CD4-positive, alpha-beta T cell treated with Interleukin-15 for 1 hour (primary cell): ENCODE measurements around the gene KLHDC4.
"Not testable (repeated sequence)": the region's sequence is repeated elsewhere in the genome, so short reads cannot be mapped to it uniquely, and the experiment has no call there.

Source experiments
- DNase-seq: peaks from one replicate; pipeline ENCODE4 v3.0.0-alpha.2; 2020

The KLHDC4 gene

DNA sequence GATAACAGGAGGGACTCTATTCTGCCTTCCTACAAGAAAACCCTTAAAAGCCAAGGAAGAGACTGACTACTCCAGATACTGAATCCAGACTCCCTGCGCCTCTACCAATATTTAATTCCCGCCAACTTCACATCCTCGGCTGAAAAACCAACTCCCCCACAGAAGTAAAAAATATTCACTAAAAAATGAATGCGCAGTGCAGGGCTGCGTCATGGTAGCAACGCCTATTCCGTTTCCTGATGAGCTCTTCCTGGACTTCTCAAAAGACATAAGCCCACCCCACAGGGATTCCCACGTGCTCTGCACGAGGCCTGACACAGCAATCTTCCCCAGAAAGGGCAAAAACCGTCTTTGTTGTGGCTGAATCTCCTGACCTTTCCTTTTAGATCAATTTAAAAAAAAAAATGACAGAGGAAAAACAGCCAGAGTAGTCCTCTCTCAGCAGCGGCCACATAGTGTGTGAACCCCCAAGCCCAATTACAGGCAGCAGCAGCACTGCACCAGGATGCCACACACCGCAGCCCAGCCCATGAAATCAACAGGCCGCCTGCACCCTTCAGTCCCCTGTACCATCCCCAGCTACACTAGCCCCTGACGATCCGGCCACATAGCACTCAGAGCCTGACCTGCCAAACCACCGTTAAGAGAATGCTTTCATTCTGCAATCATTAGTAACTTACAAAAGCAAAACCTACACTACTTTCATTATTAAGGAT is 23.9 kb downstream of the KLHDC4 start:
- no peak for DNase-seq

DNA sequence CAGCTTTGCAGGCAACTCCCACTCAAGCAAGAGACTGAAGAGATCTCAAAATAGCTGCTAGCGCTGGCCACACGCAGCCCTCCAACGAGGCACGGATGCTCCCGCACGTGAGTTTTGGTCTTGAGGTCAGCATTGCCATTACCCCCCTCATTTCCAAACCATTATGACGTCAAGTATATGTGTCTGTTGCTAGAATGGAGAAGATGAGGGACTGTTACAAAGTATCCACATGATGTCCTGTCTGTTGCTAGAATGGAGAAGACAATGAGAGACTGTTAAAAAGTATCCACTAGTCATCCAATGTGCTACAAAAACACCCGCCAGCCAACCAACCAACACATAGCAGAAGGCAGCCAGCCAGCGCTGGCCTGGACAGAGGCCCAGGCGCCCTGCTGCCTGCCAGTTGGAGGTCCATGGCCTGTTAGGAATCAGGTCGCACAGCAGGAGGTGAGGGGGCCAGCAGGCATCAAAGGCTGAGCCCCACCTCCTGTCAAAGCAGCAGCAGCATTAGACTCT is 24.8 kb downstream of the KLHDC4 start:
- no peak for DNase-seq

DNA sequence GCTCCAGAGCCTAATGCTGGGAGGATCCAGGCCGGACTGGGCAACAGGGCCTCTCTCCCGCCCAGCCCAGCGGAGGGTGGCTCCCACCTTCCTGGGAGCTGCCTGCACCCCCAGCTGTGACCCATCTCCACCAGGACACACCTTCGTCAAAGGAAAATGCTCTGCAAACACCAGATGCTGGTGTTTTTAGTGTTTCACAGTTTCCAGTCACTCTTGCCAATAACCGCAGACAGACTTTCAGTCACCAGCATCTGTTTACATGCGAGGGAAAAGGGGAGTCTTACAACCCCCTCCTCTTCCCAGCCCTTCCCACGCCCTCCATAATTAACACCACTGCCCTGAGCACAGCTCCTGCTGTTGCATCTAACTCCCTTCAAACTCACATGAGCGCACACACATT is 25.3 kb downstream of the KLHDC4 start:
- no peak for DNase-seq

DNA sequence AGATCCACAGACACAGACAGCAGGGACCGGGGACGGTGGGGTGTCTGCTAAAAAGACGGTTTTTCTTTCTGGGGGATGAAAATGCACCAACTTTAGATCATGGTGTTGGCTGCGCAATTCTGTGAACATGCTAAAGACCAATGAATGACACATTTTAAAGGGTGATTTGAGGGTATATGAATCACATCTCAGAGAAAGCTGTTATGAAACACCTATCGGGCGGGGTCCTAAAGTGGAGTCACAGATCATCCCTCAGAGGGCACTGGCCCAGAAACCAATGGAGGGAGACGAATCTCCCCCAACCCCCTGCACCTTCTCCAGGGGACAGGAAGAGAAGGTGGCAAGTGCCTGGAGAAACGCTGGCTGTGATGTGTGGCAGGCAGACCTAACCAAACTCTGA is 26.0 kb downstream of the KLHDC4 start:
- no peak for DNase-seq

DNA sequence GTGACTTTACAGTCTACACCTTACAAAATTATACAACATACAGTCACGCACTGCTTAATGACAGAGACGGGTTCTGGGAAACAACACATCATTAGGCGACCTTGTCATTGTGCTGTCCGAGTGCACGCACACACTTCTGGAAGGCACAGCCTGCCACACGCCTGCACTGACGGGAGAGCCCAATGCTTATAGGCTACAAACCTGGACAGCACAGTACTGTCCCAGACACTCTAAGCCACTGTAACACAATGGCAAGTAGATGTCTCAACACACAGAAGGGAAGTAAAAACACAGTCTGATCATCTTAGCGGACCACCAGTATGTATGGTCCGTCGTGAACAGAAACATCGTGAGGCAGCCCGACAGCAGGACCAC is 29.8 kb downstream of the KLHDC4 start:
- no peak for DNase-seq

DNA sequence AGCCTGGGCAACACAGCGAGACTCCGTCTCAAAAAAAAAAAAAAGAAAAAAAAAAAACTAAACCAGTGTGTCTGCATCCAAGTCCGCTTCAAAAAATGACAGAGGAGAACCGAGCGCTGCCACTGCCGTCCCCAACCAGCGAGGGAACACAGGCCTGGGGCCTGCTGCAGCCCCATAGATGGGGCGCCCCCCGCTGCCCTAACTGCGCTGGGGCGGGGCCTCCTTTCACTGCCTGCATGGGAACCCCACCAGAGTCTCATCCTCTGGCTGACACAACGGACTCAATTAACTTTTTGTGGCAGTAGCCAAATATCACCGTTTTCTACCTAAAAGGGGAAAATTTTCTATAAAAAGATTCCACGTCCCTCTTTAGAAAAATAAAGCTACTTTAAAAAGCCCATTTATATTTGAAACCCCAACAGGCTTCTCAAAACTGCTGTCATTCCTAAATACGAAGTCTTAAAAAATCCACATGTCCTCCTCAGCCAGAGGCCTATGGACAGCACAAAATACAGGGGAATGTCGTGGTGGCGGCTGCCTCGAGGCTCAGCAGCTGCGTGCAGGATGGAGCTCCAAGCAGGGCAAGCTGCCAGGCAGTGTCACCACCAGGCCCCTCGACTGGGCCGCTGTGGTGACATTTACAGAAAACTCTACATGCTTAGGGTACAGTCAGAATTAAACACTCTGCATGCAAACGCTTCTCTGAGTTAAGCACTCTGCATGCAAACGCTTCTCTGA is 30.3 kb downstream of the KLHDC4 start:
- DNase-seq, result no peak

DNA sequence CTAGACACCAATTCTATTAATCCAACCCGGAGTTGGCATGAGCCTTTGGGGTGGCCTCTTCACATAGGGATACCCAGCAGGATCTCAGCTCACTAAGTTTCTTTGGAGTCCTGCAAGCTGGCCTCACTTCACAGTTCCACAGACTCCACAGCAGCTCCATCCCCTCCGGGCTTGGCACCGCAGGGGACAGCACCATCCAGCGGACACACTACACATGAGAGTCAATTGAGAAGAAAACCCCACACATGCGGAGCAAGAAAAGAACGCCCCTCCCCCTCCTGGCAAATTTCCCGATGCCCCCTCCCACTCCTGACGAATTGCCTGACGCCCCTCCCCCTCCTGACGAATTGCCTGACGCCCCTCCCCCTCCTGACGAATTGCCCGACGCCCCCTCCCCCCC is 31.1 kb downstream of the KLHDC4 start:
- DNase-seq, result no peak

DNA sequence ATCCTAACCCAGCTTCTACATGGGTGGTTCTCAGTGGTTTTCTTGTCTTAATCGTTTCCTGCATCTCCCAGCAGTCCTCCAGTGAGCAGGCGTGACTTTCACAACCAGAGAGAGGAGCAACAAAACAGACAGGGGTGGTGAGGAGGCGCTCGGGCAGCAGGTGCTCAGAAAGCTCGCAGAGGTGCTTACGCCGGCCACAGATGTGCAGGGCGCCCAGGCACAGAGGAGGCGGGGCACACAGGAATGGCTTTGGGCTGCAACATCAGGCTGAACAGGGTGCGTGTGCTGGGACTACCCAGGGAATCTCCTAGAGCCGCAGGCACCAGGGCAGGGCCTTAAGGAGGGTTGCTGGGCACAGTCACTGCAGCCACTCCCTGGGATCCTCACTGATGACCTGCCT is 32.6 kb downstream of the KLHDC4 start:
- no peak for DNase-seq

DNA sequence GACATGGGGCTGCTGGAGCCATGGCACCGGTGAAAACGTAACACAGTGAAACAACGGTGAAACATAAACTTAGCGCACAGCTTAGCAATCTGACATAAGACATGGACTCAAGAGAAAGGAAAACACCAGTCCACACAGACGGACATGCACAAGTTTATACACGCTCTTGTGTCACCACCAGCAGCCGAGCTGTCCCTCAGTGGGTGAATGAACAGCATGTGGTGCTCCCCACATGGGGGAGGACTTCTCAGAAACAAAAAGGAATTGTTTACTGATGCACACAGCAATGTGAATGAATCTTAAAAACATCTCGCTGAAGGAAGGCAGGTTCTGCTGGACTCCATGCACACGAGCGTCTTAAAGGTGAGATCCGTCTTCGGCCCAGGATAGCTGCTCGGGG is 34.2 kb downstream of the KLHDC4 start:
- DNase-seq, result no peak

DNA sequence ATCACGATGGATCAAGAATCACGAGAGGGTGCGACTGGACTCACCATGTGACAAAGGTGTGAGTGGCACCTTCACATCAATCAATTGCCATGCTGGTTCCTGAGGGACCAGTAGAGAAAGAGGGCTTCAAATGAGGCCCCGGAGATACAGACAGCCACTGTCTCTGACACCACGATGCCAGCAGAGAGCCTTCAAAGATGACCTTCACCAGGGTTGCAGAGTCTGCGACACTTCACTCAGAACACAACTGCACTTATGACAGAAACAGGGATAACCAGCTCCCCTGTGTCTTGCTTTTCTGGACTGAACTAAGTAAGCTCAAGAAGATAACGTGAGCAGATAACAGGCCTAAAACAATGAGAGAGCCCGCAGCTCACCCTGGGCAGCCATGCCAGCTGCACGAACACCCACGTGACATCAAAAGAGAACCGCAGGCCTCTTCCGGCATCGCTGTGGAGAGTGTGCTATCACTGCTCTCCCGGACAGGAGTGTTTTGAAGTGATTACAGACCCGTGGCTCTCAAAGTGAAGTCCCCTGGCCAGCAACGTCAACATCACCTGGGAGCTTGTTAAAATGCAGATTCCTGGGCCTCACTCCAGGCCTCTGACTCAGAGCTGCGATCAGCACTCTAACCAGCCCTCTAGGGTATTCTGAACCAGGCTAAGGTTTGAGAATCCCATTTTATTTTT is 36.4 kb downstream of the KLHDC4 start:
- DNase-seq, result no peak

DNA sequence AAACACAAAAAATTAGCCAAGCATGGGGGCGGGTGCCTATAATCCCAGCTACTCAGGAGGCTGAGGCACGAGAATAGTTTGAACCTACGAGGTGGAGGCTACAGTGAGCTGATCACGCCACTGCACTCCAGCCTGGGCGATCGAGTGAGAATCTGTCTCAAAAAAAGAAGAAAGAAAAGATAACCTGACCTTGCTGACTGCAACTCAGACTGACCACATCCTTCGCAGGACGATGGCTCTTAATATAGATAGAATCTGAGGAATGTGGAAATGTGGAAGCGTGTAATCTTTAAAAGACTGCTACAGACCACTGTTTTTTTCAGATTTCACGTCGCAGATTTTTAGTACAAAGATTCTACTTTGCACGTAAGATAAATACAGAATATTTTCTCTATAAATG is 37.8 kb downstream of the KLHDC4 start:
- DNase-seq, result no peak

DNA sequence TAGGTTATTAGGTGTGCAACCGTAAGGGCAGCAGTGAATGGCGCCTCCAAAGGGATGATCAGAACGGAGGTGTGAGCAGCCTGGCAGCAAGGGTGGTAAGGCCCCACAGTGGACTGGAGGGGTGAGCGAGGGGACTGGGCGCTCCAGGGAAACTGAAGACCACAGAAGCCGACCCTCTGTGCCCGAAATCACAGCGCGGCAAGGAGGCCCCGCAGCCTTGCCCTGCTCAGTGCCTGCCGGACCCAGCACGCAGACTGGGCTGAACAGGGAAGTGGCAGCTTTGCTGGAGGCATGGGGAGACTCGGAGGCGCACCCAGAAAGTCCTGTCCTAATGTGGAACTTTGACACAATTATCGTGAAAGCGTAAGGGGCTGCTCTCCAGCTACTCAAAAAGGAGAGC is 38.4 kb downstream of the KLHDC4 start:
- DNase-seq, result no peak

DNA sequence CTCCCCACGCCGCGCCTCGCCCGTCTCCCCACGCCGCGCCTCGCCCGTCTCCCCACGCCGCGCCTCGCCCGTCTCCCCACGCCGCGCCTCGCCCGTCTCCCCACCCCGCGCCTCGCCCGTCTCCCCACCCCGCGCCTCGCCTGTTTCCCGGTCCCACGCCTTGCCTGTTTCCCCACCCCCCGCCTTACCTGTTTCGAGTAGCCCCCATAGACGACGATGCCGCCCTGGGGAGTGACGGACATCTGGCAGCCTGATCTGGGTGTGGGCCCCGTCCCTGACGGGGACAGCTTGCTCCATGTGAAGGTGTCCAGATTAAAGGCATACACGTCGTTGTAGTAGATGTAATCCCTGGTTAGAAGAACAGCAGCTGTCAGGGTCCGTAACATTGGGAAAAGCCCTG is 39.2 kb downstream of the KLHDC4 start:
- not testable (repeated sequence) for DNase-seq

DNA sequence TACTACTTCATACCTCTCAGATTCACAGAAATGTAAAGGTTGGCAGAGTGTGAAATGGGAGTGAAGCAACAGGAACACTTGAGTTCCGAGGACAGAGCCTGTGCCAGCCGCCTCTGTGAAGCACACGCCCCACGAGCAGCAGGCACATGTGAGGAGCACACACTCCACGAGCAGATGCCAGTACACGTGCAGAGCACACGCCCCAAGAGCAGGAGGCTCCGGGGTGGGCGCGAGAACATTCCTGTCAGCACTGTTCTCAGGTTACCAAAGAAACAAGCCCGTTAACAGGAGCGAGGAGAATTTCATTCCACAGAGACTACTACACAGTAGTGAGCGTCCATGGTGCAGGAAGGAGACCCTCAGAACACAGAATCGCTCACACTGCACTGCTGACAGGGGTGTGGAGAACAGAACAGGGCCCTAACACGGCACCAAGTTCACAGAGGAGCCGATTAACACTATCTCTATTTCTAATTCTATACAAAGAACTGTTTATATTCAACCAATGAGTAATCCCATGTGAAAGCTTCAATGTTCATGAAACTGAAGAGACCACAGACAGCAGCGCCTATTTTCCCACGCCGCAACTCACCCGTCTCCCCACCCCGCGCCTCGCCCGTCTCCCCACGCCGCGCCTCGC is 40.1 kb downstream of the KLHDC4 start:
- no peak for DNase-seq

DNA sequence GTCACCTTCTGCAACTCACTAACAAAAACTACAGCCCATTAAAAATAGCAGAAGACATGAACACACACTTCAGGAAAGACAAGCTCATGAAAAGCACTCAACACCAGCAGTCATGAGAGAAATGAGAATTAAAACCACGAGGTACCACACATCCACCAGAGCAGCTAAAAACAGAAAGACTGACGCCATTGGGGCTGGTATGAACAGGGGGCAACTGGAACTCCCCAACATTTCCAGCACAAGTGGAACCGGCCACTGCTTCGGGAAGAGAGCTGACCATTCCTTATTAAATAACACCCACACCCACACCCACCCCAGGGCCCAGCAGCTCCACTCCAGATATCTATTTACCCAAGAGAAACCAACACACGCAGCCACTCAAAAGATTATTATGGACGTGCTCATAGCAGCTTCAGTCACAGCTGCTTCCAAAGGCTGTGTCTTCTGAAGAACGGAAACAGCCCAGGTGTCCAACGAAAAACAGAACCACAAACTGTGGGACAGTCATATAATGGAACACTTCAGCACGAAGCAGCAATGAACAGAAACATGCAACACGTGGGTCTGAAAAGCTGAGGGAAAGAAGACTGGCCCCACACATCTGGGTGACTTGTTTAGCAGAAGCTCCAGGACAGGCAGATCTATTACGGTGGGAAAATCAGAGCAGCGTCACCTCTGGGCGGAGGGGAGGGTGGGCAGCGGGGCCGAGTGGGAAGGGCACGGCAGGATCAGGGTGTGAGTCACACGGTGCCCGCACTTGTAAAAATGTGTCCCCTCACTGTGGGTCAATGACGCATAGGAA is 41.1 kb downstream of the KLHDC4 start:
- DNase-seq, result peak; percentile 60

DNA sequence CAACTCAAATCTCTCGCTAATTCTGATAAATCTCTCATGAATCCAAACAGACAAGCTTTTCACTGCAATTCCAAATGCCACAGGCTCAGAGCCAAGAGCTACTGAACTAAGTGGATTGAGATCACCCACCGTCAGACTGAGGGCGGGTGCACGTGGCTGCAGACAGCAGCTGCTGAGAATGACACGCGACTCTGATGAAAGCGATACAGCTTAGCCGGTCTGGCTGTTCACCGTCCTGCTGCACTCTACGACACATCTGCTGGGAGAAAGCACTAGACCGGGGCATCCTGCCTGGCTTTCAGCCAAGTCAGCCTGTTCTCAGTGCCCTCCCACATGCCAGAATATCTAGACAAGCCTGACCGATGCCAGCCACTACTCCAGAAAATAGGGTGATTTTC is 42.6 kb downstream of the KLHDC4 start:
- DNase-seq, result peak; percentile 36

DNA sequence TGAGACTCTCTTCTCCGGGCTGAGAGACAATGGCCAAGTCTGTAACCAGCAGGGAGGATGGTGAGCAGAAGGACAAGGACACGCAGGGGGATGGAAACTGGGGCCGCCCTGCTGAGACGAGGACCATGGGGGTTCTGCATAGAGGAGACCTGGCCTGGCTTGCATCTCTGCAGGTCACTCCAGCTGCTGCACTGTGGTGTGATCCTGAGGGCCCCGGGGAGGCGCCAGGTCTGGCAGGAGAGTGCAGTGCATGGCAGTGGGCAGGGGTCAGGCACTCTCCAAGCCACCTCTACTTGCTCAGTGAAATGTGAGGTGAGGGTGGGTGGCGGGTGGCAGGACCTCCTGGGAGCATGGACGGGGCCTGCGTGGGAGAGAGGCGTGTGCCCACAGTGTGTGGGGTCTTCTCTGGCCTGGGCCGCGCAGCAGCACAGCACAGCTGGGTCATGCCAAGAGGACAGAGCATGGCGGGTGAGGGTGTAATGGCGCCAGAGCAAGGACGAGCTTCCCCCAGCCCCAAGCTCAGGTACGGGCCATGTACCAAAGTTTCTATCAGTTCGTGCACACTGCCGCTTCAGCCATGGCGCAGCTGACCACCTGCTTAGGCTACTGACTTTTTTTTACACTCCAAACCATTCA is 43.1 kb downstream of the KLHDC4 start:
- DNase-seq, result no peak

DNA sequence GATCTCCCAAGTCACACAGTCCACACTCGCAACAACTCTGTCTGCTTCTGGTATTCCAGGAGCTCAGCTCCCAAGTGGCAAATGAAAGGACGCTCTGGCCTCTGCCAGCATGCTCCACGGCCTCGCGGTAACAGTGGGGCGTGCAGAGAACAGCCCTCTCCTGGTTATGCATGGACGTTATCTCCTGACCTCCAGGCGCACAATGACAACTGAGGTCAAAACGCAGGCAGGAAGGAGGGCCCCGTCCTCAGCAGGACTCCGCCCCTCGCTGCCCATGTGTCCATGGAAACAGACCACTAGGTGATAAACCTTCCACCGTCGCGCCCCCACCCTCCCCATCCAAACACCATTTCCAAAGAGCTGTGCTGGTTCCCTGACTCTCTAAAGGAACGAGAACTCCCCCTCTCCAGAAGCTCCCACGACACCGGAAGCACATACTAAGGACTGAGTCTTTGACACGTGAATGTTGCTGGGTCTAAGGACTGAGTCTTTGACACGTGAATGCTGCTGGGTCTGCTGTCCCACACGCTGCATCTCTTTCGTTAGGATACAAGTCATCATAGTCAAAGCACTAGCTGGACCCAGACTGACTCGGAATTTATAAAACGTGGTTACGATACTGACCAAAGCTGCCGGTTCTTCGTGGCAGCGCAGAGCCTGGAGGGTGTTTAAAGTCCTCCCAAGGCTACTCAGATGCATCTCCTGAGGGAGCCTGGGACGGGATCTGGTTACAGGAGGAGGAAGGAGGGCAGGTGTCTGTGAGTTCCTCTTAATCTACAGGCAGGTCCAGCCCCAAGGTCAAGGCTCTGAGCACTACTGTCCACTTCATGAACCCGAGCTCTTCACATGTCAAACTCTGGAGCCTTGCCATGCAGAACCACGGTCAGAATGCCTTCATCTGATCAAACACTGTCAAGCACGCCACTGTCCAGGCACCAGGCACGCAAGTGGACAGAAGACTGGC is 43.9 kb downstream of the KLHDC4 start:
- DNase-seq, result no peak

DNA sequence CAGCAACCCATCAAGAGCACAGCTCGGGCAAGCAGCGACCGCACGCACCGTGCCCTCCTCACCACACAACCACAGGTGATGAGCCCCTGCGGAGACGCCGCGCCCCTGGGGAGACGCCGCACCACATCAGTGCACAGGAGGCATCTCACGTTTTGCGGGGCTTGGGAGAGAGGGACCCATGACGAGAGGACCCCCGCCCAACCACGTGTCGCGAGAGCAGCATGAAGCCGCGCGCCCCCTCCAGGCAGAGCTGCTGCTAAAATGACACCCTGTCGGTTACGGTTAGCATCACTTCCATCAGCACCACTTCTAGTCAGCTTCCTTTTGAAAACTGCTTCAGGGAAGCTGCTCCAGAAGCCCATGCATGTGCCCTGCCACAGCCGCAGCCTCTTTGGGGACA is 45.3 kb downstream of the KLHDC4 start:
- DNase-seq, result no peak

DNA sequence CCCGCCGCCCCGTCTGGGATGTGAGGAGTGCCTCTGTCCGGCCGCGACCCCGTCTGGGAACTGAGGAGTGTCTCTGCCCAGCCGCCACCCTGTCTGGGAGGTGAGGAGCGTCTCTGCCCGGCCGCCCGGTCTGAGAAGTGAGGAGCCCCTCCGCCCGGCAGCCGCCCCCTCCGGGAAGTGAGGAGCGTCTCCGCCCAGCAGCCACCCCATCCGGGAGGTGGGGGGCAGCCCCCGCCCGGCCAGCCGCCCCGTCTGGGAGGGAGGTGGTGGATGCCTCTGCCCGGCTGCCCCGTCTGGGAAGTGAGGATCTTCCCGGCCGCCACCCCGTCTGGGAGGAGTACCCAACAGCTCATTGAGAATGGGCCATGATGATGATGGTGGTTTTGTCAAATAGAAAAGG is 47.0 kb downstream of the KLHDC4 start:
- DNase-seq, result not testable (repeated sequence)

DNA sequence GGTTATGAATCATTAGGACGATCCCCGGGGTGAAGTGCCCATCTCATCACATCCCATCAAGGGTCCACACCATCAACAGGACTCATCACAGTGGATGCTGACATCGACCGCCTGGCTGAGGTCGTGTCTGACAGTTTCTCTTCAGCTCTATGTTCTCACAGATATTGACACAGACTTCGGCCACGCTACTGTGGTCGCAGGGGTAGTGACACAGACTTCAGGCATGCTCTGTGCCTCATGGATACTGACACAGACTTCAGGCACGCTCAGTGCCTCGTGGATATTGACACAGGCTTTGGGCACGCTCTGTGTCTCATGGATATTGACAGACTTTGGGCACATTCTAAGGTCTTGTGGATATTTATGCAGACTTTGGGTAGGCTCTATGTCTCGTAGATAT is 50.1 kb downstream of the KLHDC4 start:
- no peak for DNase-seq
